HG02852 (cell line): ENCODE data around the gene CFAP77.
"Not testable (repeated sequence)": the region's sequence is repeated elsewhere in the genome, so short reads cannot be mapped to it uniquely, and the experiment has no call there.

Source experiments
- ATAC-seq: cut with Tn5 transposase; IDR thresholded peaks from one replicate; pipeline ENCODE4 v1.9.1; 2021; ENCODE audit warnings: mild to moderate bottlenecking, moderate library complexity; ENCODE audit not compliant: unreplicated experiment

The CFAP77 gene

DNA sequence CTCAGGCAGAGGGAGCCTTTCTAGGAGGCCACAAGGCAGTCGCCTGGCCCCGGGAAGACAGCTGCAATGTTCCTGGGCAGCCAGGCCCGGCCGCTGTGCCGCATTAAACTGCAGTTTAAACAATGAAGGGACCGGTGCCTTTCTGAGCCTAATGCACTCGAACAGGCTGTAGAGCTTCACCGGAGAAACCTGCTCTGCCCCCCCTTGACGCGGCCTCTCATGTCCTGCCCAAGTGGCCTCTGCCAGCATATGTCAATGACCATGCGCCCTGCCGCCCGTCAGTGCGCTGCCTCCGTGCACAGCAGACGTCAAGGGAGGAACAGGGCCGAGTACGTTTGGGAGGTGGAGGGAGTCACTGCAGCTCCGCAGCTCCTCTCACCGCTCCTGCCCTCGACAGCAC is 133.9 kb downstream of the CFAP77 start:
- ATAC-seq: no peak

DNA sequence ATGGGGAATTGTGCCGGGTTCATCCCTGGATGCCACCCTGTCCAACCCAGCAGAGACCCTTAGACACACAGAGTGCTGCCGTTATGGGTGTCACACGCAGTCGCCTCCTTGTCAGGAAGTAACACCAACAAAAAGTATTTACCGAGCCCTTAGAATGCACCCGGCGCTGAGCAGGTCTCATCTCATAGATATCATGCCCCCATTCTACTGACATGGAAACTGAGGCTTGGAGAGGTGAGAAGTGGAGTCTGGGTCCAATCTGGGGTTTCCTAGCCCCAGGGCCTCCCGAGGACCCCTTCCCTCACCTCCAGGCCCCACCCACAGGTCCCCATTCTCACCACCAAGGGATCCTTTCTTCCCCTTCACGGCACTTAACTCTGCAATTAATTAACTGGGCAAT is 135.6 kb downstream of the CFAP77 start:
- no peak for ATAC-seq

DNA sequence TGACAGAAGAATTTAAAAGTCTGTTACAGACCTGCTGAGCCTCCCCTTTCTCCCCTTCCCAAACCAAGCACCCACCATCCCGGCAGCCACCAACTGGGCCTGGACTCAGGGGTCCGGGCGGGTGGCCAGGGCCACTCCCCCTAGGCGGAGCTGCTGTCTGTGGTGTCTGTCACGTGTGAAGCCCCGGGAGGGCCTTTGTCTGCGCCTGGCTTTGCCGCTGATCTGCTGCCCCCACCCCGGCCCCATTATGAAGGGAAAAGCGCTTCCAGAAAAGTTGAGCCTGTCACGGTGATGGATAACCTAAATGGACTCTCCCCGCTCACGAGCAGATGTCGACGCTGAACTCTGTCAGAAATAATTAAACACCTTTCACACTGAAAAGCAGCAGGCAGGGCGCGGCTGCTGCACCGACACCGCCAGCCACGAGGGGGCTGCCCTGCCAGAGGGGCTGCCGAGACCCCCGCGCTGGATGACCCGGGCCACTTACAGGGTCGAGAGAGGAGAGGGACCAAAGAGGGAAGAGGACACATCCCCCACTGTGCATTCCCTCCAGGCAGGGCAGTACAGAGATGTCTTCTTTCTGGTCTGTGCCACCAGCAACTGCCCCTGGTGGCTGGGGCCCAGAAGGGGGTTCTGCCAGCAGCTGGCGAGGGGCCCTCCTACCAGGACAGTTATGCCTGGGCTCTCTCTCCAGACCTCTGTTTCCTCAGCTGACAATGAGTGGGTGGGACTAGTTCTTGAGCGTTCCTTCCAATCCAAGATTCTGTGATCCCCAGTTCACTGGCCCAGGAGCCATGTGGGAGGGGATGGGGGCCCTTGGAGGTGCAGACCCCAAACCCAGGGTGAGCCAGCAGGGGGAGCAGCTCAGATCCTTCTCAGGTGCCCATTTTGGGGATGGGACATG is 136.4 kb downstream of the CFAP77 start:
- ATAC-seq: no peak

DNA sequence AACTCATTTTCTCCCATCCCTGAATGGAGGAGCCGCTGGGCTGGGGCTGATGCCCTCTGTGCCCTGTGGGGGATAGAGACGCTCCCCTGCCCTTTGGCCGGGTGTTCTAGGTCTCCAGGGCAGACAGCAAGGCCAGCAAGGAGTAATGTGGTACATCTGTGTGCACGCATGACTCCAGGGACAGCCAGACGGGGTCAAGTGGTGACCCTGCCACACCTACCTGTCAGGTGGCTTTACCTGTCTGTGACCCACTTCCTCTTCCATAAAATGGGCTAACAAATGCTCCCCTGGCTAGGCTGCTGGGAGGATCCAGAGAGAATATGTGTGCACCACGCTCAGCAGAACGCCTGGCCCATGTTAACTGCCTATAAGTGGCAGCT is 137.0 kb downstream of the CFAP77 start:
- no peak for ATAC-seq

DNA sequence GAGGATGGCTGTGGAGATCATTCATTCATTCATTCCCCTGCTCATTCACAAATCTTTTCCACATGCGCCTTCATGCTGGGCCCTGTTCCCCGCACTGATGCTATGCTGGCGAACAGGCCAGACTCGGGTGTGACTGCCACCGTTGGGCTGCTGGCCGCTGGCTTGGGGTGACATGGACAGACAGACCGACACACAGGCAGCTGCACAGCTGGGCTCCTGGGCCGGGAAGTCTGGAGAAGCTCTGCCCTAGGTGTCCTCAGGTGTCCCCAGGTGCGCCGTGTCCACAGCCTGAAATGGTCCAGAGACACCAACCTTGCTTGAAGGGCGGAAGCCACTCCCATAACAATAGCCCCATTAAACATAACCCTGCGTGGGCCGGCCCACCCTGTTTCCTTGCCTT is 137.4 kb downstream of the CFAP77 start:
- ATAC-seq: no peak

DNA sequence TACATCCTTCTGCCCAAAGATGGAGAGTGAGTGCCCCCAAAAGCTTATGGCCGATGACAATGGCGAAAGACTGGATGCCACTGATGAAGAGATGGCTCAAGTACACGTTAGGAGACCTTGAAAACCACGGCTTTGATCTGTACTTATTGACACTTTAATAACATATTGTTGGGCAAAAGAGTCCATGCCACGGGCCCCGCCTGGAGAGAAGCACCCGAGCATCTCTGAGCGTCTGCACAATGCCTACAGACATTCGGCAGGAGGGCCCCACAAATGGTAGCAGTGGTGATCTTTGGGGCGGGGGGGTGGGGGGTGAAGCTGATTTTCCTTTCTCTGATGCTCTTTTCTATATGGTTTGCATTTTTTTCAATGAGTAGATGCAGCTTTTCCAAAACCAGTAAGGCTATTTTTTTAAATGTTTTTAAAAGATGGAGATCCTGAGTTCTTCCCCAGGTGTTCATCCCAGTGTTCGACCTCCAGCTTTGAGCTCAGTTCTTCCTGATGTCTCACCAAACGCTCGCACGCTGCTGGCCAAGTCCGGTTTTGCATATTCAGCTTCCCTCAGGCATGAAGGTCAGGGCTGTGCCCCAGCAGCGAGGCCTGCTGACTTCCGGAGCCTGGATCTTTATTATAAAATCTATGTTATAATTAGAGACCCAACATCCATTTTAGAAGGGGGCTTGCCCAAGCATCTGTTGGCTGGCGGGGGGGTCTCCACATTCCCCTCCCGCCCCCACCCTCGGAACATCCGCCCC is 138.1 kb downstream of the CFAP77 start:
- ATAC-seq: no peak

DNA sequence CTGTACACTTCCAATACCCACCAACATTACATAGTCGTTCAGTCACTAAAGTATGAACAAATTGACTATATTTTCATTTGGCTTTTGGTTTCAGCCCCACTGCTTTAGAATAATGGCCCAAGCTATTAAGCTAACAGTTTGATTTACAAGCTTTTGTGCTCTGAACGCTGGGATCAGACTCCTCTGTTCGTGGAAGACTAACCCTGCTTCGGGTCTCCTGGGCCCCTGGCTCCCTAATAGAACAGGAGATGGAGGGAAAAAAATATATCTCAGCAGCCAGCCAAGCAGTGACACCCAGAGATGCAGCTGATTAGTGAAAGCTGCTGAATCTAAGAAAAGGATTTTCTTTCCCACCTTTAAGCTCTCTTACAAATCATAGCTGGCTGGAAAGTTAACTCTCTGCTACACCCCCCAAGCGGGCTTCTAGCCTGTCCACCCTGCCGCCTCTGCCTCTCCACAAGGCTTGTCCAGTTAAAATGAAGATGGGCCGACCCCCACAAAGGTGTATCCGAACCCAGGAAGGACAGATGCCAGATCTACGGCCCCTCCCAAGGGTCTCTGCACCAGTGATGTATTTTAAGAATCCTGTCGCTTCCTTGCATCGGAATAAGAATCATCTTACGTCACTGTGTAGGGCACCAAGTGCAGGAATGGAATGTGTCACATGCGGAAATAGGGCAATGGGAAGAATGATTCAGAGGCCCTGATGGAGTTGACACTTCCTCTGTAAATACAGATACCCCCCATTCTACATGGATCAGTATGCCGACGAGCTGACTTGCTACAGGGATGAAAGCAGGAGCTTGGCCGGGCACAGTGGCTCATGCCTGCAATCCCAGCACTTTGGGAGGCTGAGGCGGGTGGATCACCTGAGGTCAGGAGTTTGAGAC is 139.0 kb downstream of the CFAP77 start:
- no peak for ATAC-seq

DNA sequence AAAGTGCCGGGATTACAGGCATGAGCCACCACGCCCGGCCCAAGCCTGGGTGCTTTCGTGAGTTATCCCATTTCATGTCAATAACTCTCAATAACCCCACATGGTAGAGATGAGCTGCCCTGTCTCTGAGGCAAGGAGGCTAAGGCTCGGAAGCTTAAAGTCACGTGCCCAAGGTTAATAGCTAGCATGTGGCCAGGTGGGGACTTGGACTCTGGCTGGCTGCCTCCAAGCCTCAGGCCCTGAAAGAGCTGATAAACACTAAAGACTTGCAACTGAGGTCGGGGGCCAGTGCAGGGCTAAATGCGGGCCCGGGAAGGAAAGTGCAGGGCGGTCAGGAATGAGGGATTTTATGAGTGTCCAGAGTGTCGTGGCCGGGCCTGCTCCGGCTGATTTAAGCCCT is 141.5 kb downstream of the CFAP77 start:
- no peak for ATAC-seq

DNA sequence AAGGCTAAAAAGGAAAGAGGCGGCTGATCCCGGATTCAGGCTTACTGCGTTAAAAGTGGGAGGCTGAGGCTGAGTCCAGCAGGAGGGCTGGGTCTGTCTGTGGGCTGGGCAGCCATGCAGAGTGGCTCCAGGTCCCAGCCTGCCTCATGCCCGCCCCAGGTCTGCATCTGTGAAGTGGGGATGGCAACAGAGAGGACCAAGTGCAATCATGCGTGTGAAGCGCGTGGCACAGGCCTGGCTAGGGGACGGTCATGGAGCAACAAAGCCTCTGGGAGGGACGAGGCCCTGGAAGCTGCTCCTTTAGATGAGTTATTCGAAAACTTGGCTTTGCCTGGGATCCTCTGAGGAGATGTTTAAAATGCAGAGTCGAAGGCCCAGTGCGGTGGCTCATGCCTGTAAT is 142.0 kb downstream of the CFAP77 start:
- ATAC-seq: no peak

DNA sequence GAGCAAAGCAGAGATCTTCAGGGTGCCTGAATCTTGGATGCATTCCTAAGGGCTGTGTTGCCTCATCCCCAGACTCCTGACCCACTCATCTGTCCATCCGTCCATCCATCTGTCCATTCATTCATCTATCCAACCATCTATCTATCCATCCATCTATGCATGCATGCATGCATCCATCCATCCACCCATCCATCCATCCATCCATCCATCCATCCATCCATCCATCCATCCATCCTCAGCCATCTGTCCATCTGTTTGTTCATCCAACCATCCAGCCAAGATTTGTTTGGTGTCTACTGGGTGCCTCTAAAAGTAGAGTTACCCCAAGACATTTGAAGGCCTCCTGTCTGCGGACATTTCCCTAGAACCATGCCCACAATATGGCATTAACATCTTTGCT is 144.7 kb downstream of the CFAP77 start:
- no peak for ATAC-seq

DNA sequence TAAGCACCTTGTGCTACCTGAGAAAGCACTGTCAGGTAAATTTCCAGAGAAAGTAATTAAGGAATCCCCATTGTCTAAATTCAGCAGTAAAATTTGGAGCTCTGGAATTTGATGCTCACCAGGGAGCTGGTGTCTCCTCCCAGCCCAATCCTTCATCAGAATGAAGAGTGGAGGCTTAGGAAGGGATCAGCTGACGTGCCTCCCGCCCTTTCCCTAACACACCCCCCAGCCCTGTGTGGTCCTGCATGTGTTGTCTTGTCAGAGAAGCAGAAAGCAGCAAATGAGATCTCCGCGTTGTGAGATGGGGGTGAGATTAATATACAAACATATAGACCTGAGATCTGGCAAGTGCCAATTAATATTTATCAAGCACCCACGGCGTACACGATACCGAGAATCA is 145.5 kb downstream of the CFAP77 start:
- no peak for ATAC-seq

DNA sequence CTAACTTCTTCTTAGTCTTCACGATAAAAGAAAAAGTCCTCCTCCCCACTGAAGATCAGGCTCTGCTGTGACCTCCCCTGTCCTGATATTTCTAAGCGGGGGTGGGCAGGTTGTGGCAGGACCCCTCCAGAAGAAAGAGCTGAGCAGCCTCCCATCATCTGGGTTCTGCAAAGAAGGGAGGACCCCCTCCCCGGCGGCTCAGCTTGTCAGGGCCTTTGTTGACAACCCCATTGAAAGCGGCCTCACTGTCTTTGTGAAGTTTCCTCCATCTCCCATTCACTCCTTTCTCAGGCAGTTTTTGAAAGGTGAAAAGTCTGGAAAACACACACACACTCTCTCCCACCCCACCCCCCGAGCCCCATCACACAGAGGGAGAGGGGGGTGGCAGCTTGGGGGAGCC is 146.2 kb downstream of the CFAP77 start:
- no peak for ATAC-seq

DNA sequence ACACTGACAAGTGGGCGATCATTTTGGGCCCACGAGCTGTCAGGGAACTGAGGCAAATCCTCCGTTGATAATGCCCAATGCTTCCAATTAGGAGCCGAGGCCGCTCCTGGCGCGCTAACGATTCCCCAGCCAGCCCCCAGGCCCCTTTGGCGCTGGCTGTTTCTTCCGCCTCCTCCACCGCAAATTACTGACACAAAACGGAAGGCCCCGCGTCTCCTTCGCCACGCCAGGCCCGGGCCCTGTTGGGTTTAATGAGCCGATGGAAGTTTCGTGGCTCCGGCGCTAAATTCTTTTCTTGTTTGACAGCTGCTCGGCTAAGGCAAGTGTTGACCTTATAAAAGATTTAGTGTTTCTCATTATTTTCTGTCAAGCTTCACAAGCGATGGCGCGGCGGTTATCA is 146.7 kb downstream of the CFAP77 start:
- ATAC-seq: no peak

DNA sequence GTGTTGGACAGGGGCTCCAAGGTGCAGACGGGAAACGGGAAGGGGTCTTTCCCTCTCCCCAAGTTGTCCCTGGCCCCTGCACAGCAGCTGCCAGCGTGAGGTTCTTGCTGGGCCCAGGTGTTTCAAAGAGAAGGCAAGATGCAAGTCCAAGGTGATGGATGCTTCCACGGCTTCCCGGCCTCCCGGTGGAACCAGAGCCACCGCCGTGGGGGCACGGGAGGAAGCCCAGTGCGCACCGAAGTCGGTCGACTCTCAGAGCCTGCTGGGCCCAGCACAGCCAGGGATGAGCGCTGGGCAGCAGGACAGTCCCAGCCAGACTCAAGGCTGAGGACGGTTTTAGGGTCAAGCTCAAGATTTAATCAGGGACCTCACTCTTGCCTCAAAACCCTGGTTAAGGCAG is 147.1 kb downstream of the CFAP77 start:
- no peak for ATAC-seq

DNA sequence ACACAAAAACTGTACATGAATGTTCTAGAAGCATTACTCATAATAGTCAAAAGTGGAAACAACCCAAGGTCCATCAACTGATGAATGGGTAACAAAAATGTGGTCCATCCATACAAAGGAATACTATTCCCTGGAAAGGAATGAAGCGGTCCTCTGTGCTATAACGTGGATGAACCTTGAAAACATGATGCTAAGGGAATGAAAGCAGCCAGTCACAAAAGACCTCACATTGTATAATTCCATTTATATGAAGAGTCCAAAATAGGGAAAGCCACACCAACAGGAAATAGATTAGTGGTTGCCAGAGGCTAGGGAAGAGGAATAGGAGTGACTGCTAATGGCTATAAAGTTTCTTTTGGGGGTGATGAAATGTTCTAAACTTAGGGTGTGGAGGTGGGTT is 149.7 kb downstream of the CFAP77 start:
- ATAC-seq: no peak

DNA sequence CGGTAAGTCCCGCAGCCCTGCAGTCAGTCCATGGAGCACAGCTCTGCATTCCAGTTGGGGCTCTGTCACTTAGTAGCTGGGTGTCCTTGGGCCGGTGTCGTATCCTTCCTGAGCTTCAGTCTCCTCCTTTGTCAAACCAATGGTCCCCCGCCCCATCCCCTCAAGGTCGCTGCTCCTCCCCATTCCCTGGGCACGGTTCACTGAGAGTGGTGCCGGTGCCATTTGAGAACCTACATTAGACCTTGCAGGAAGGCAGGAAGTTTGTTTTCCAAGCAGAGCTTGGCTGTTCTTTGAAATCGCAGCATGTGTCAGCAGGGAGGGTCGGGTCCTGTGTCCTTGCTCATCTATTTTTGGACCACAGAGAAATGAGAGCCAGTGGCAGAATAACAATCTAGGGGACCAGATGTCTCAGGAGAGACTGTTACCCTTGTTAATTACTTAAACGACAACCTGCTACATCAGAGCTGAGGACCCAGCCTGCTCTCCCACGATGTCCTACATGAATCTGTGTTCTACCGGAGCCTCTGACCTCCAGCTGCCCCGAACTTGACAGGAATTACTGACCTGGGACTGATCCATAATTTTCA is 150.7 kb downstream of the CFAP77 start:
- no peak for ATAC-seq

DNA sequence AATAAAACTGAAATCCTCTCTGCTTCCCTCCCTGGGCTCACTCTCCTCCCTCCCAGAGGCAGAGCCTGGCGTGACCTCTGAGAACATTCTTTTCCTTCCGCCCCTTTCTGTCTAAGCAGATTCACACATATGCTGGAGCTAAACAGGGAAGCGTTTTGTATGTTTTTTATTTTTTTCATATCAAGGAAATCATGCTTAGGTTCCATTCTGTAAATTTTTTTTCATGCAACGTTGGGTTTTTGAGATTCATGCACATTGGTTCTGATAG is 152.2 kb downstream of the CFAP77 start:
- ATAC-seq: no peak

DNA sequence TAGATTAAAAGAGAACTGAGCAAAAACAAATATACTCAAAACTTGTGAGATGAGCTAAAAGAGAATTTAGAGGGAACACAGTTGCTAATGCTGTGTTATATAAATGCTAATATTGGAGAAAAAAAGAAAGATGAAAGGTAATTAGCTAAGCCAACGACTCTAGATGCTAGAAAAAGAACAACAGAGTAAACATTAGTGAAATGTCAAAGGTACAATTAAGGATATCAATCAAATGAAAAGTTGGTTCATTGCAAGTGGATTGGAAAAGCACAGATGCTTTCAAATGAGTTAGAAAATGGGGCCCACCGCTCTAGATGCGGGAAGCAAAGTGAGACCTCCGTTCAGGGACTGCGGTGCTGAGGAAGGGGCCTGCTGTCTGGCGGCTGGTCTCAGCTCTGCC is 154.5 kb downstream of the CFAP77 start:
- ATAC-seq: no peak

DNA sequence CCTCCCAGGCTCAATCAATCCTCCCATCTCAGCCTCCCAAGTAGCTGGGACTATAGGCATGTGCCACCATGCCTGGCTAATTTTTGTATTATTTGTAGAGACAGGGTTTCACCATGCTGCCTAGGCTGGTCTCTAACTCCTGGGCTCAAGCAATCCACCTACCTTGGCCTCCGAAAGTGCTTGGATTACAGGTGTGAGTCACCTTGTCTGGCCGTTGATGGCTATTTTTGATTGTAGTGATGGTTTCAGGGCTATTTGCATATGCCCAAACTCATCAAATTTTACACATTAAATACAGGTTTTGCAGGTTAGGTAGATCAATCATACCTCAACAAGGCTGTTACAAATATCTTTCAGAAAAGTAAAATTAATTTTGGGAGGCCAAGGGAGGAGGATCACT is 158.8 kb downstream of the CFAP77 start:
- not testable (repeated sequence) for ATAC-seq

DNA sequence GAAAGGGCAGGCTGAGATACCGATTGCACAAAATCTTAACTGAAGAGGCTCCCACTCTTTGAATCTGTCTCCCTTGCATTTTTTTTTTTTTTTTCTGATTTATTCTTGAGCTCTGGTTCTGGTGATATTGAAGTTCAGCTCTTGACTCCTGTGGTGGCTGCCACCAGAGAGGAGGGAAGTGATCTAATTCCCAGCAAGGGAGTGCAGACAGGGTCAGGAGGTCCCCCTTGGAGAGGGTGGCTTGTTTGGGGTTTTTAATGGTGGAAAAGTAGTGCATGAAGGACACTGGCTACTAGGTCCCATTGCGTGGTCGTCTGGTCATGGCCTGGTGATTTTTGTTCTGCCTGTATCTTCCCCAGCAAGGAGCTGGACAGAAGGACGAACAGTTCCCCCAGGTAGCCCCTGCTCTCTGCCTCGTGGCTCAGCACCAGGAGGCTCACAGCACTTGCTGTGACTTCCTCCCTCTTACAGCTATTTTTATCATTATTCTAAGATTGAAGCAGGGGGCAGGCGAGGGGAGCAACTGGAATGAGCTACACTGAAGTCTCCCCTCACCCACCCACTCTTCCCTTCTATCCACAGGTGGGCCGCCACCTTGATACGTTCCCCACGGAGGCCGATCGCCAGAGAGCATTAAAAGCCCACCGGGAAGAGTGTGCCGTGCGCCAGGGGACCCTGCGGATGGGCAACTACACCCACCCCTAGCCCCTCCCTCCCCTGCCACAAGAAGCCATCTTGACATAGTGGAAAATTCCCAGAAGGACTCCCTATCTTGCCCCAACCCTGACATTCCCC is 162.0 kb downstream of the CFAP77 start:
- ATAC-seq: no peak
